NCI-H446 treated with DMSO at 0.1 percent for 48 hours (cell line): Measurements from ENCODE around the gene RAD51B.
A peak's percentile ranks its signal among the peaks of the same experiment; 100 is the strongest.

Source experiments
- DNase-seq: peaks from one replicate; lab custom pipeline; 2025; lab: John Stamatoyannopoulos, UW

The RAD51B gene

GRCh38 chr14:68444449-68445168, 625.0 kb downstream of the RAD51B start:
- no peak for DNase-seq

GRCh38 chr14:68446243-68447040, 626.9 kb downstream of the RAD51B start:
- DNase-seq: no peak

- no peak for DNase-seq
Observed at GRCh38 chr14:68447581-68448251, 628.1 kb downstream of the RAD51B start.

- DNase-seq: no peak
Observed at GRCh38 chr14:68448252-68448902, 628.8 kb downstream of the RAD51B start.

- no peak for DNase-seq
Observed at GRCh38 chr14:68449561-68450181, 630.1 kb downstream of the RAD51B start.

GRCh38 chr14:68450391-68451120, 631.0 kb downstream of the RAD51B start:
- no peak for DNase-seq

- no peak for DNase-seq
Observed at GRCh38 chr14:68451696-68452373, 632.3 kb downstream of the RAD51B start.

GRCh38 chr14:68458253-68458652, 638.7 kb downstream of the RAD51B start:
- DNase-seq: no peak

GRCh38 chr14:68458840-68459469, 639.4 kb downstream of the RAD51B start:
- DNase-seq: peak; percentile 76

GRCh38 chr14:68459480-68460136, 640.0 kb downstream of the RAD51B start:
- no peak for DNase-seq

- DNase-seq: peak; percentile 38
Observed at GRCh38 chr14:68460541-68460940, 641.0 kb downstream of the RAD51B start.

GRCh38 chr14:68461086-68461485, 641.5 kb downstream of the RAD51B start:
- DNase-seq: no peak

- DNase-seq: no peak
Observed at GRCh38 chr14:68462683-68463082, 643.1 kb downstream of the RAD51B start.

- no peak for DNase-seq
Observed at GRCh38 chr14:68463299-68463698, 643.7 kb downstream of the RAD51B start.

- DNase-seq: no peak
Observed at GRCh38 chr14:68463705-68464374, 644.3 kb downstream of the RAD51B start.

GRCh38 chr14:68464711-68465110, 645.1 kb downstream of the RAD51B start:
- DNase-seq: no peak

- no peak for DNase-seq
Observed at GRCh38 chr14:68466491-68466977, 647.0 kb downstream of the RAD51B start.

- no peak for DNase-seq
Observed at GRCh38 chr14:68467425-68467824, 647.8 kb downstream of the RAD51B start.
